OCI-LY7 (cell line): ENCODE data around the gene LYPD1.

Experiments used
- CTCF ChIP-seq: fragments of 200-600 bp; sonication (generic); conservative IDR thresholded peaks from 2 replicates; pipeline ENCODE4 v1.5.1; 2014; ENCODE audit warnings: mild to moderate bottlenecking, antibody characterized with exemption, low read length, moderate library complexity, mixed read lengths
- EZH2phosphoT487 ChIP-seq: fragments of 200-600 bp; sonication (generic); IDR thresholded peaks from 2 replicates; pipeline ENCODE4 v1.6.1; 2018; ENCODE audit warnings: low read depth, borderline replicate concordance, mild to moderate bottlenecking, mixed run types, antibody characterized with exemption, low read length, moderate library complexity, mixed read lengths

- TF ChIP-seq CTCF: no peak
- no peak for TF ChIP-seq EZH2phosphoT487
Measured at GRCh38 chr2:132615329-132616085, 54.5 kb downstream of the LYPD1 start.
